Osteocyte (in vitro differentiated cells): ENCODE data around the gene MX2. TPM values are rescaled to one million over a fixed set of nuclear protein-coding genes. Genes with fewer than 3 reads are reported as not detected.
"Not testable (repeated sequence)": the region's sequence is repeated elsewhere in the genome, so short reads cannot be mapped to it uniquely, and the experiment has no call there.

Source experiments
- DNase-seq: peaks from one replicate; pipeline ENCODE4 v3.0.0; 2021; ENCODE audit warnings: mixed read lengths; ENCODE audit not compliant: unreplicated experiment; ENCODE audit errors: extremely low spot score
- H3K27ac Mint-ChIP-seq: one replicate; pipeline ENCODE4 v1.8.0; 2021; ENCODE audit warnings: mild to moderate bottlenecking, mixed read lengths; ENCODE audit not compliant: unreplicated experiment
- H3K27me3 Mint-ChIP-seq: one replicate; pipeline ENCODE4 v1.8.0; 2021; ENCODE audit warnings: mixed read lengths; ENCODE audit not compliant: unreplicated experiment
- H3K36me3 Mint-ChIP-seq: one replicate; pipeline ENCODE4 v1.8.0; 2021; ENCODE audit warnings: mixed read lengths; ENCODE audit not compliant: unreplicated experiment
- H3K4me1 Mint-ChIP-seq: one replicate; pipeline ENCODE4 v1.8.0; 2021; ENCODE audit warnings: mixed read lengths; ENCODE audit not compliant: unreplicated experiment
- H3K4me3 Mint-ChIP-seq: one replicate; pipeline ENCODE4 v1.8.0; 2021; ENCODE audit warnings: mild to moderate bottlenecking, moderate library complexity, mixed read lengths; ENCODE audit not compliant: unreplicated experiment
- H3K9me3 Mint-ChIP-seq: one replicate; pipeline ENCODE4 v1.8.0; 2021; ENCODE audit warnings: mixed read lengths; ENCODE audit not compliant: unreplicated experiment
- long read RNA-seq: library from polyadenylated mRNA; unstranded; transcript quantifications from one replicate; pipeline ENCODE4 v2.0.0, GENCODE V29; 2021
- total RNA-seq: library from RNA; stranded (reverse); gene quantifications from 2 replicates; pipeline ENCODE4 v1.2.1, GENCODE V29; 2021
- TF ChIP-seq, protein P1 (sequence below): fragments of 200-600 bp; sonication (generic); IDR thresholded peaks from 2 replicates; pipeline ENCODE4 v1.5.0; 2021; ENCODE audit warnings: antibody characterized with exemption, mild to moderate bottlenecking, moderate library complexity

The MX2 gene, protein sequence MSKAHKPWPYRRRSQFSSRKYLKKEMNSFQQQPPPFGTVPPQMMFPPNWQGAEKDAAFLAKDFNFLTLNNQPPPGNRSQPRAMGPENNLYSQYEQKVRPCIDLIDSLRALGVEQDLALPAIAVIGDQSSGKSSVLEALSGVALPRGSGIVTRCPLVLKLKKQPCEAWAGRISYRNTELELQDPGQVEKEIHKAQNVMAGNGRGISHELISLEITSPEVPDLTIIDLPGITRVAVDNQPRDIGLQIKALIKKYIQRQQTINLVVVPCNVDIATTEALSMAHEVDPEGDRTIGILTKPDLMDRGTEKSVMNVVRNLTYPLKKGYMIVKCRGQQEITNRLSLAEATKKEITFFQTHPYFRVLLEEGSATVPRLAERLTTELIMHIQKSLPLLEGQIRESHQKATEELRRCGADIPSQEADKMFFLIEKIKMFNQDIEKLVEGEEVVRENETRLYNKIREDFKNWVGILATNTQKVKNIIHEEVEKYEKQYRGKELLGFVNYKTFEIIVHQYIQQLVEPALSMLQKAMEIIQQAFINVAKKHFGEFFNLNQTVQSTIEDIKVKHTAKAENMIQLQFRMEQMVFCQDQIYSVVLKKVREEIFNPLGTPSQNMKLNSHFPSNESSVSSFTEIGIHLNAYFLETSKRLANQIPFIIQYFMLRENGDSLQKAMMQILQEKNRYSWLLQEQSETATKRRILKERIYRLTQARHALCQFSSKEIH
- total RNA-seq, result not detected in 2 replicates
- long read RNA-seq, result 0 reads

DNA sequence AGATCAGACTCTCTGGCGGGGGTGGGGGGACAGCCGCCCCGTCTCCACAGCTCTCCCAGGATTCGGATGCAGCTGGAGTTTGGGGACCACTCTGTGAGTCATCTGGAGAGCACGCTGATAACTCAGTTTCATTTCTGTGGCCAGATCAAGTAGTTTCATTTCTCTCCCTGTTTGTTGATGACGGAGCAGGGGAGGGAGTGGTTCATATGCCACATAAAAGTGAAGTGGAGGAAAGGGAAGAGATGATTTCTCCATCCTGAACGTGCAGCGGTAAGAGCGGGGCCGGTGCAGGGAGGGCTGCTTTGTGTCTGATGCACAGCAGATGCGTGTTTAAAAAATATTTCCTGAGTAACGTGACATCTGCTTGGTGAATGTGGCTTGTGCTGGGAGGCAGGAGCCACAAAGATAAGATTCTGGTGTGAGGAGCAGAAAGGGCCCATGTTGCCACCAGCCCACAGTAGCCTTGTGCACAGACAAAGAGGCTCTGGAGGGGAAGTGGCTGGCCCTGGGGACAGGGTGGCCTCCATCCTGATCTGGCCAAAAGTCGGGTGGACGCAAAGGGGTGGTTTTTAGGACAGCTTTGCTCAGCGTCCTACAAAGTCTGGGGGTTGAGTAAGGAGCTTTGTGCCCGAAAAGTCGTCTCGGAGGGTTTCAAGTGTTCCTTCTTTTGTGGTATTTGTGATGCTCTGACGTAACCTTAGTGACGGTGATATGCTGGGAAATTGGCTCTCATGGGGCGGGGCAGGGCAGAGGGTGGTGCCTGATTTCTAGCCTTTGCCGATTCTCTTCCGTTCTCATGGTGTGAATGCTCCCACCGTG lies at the start of gene MX2:
MX2 (plus strand) TSS at position 242 of the 819 bp plus-strand sequence. CDS start 14,880 bp downstream, outside the sequence.
- no peaks in the 10 kb centered on the region for H3K4me1 Mint-ChIP-seq
- H3K27ac Mint-ChIP-seq, result no peak within 1 kb of the TSS
- no peaks in the 10 kb centered on the region for H3K9me3 Mint-ChIP-seq
- H3K4me3 Mint-ChIP-seq, result no peak within 1 kb of the TSS
- peak; percentile 71 for DNase-seq
- H3K27me3 Mint-ChIP-seq, result peaks cover 9% of the 10 kb centered on the region
- TF ChIP-seq, protein P1, sequence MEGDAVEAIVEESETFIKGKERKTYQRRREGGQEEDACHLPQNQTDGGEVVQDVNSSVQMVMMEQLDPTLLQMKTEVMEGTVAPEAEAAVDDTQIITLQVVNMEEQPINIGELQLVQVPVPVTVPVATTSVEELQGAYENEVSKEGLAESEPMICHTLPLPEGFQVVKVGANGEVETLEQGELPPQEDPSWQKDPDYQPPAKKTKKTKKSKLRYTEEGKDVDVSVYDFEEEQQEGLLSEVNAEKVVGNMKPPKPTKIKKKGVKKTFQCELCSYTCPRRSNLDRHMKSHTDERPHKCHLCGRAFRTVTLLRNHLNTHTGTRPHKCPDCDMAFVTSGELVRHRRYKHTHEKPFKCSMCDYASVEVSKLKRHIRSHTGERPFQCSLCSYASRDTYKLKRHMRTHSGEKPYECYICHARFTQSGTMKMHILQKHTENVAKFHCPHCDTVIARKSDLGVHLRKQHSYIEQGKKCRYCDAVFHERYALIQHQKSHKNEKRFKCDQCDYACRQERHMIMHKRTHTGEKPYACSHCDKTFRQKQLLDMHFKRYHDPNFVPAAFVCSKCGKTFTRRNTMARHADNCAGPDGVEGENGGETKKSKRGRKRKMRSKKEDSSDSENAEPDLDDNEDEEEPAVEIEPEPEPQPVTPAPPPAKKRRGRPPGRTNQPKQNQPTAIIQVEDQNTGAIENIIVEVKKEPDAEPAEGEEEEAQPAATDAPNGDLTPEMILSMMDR, result no peak
- no peaks in the 10 kb centered on the region for H3K36me3 Mint-ChIP-seq

DNA sequence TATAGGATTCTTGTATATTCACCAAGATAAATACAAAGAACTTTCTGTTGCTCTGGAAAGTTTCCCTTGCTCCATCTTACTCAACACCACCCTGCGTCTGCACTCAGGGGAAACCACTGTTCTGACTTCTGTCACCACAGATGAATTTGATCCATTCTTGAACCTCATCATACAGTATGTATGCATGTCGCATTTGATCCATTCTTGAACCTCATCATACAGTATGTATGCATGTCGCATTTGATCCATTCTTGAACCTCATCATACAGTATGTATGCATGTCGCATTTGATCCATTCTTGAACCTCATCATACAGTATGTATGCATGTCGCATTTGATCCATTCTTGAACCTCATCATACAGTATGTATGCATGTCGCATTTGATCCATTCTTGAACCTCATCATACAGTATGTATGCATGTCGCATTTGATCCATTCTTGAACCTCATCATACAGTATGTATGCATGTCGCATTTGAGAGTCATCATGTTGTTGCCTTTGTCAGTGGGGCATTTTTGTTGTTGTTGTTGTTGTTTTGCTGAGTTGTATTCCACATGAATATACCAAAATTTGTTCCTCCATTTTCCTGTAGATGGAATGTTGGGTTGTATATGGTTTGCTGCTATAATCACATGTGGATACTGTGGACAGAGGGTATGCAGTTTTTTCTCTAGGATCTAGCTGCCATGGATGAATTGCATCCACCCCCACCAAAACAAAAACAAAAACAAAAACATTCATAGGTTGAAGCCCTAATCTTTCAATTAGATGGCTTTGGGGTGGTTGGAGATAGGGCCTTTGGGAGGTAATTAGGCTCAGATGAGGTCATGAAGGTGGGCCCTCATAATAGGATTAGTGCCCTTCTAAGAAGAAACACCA lies 48.3 kb upstream of the MX2 start:
- H3K27ac Mint-ChIP-seq, H3K4me3 Mint-ChIP-seq, H3K4me1 Mint-ChIP-seq, H3K9me3 Mint-ChIP-seq, H3K36me3 Mint-ChIP-seq, DNase-seq: not testable (repeated sequence)
- H3K27me3 Mint-ChIP-seq, result peaks cover 54% of the 10 kb centered on the region

DNA sequence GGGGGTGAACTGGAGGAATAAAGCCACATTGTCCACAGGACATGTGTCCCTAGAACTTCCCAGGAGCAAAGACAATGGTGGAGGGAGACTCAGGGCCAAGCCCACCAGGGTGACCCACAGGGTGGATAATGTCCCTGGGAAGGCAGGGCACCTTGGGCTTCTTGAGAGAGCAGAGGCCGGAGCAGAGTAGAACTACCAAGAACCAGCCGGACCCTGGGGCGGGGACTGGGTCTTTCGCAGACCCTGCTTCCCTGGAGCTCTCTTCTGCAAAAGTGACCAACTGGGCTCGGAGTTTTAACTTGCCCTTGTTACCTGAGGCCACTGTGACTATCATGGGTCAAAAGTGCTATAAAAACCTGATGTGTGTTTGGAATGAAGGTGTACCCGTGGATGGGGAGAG lies 46.1 kb upstream of the MX2 start:
- Mint-ChIP-seq H3K4me1 (peaks cover 3% of the 10 kb centered on the region), H3K9me3 (no peaks in the 10 kb centered on the region), H3K27me3 (peaks cover 51% of the 10 kb centered on the region), H3K27ac (no peak overlapping the region), H3K4me3 (no peak overlapping the region), H3K36me3 (no peaks in the 10 kb centered on the region)
- TF ChIP-seq, protein P1, result no peak
- DNase-seq, result no peak

DNA sequence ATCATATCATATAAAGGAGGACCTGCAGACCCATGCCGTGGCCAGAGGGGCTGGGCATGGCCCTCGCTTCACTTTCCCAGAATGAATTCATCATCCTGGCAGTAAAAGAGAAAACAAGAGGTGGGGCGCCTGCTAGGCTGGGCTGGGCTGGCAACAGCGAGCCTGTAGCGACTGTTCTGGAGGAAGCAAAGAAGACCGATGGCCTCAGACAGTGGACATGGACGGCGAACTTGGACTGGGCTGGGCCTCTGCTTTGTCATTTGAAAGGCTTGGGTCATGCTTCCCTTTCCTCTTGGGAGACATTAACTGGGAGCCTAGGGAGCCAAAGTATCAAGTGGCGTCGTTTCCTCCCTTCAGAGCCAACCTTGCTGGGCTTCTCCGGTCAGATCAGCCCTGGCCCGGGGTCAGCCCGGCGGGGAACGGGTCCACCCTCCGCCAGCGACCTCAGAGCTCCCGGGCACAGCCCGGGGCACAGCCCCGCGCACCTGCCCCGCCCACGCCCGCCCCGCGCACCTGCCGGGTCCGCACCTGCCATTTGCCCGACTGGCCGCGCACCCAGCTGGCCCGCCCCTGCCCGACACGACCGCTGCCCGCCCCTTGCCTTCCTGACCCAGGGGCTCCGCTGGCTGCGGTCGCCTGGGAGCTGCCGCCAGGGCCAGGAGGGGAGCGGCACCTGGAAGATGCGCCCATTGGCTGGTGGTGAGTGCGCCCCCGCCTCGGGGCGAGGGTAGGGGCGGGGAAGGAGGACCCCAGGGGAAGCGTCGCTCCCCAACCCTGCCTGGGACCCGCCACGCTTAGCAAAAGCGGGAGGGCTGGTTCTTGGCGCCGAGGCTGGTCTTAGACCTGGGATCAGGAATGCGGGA lies 45.4 kb upstream of the MX2 start, which contains the start of gene FAM3B:
FAM3B (plus strand) TSS at position 602 of the 863 bp plus-strand sequence; CDS start at position 681, 79 bp downstream.
- Mint-ChIP-seq H3K4me1 (peaks cover 3% of the 10 kb centered on the region), H3K27me3 (peaks cover 54% of the 10 kb centered on the region), H3K27ac (no peak within 1 kb of the TSS), H3K9me3 (no peaks in the 10 kb centered on the region), H3K36me3 (no peaks in the 10 kb centered on the region), H3K4me3 (no peak within 1 kb of the TSS)
- DNase-seq, result no peak
- TF ChIP-seq, protein P1, result no peak
